ENCODE results near the gene ASIC2.

- no peak for TF ChIP-seq CTCF (IDR thresholded peaks at IDR 0.05)
- TF ChIP-seq EP300 (IDR thresholded peaks at IDR 0.05): no peak
- TF ChIP-seq POLR2AphosphoS5 (IDR thresholded peaks at IDR 0.05): no peak
- TF ChIP-seq POLR2A (IDR thresholded peaks at IDR 0.05): no peak
Observed at GRCh38 chr17:33007186-33007585, 285.9 kb downstream of the ASIC2 start.

Data from sigmoid colon (tissue), 4 donors.